GM21723 (cell line): ENCODE data around the gene RBM33.
"Not testable (repeated sequence)": the region's sequence is repeated elsewhere in the genome, so short reads cannot be mapped to it uniquely, and the experiment has no call there.

Source experiments
- ATAC-seq: cut with Tn5 transposase; IDR thresholded peaks from one replicate; pipeline ENCODE4 v1.9.1; 2021; ENCODE audit warnings: mild to moderate bottlenecking, moderate library complexity; ENCODE audit not compliant: unreplicated experiment

RBM33 gene

DNA sequence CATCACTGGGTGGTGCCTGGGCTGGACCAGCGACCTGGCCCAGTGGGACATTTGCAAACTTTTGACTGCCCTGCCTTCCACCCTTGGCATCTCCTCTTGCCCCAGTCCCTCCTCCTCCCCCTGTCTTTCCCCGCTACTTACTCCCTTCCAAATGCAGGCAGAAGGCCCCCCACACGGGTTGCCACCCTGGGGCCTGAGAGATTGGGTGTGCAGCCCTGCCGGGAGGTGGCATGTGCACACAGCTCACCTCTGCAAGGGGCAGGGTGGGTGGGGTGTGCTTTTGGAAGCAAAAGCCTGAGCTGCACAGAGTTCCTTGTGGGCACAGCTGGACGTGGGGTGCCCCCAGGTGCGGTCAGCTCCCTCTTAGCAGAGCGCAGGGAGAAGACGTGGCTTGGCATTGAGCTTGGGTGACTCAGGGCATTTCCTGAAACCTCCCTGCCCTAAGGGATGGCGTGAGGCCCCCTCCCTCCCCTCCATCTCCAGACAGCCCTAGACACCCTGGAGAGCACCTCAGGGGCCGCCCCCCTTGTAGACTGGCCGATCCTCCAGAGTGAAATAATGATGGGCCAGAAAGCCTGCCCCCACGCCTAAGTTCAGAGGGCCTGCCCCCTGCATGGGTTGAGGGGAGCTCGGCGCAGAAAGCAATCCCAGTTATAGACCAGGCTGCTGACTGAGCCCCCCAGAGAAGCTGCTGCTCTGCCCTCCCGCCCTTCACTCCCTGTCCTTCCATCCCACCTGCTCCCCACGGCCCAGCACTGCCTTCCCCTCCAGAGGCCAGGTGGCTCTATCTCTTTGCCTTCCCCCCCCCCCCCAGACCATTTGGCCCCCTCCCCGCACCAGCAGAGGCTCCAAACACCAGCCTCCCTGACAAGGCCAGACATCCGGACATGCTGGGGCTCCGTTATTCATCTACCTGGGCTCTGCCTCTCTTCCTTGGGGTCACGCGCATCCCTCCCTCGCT is 170.1 kb downstream of the RBM33 start:
- ATAC-seq, result peak; percentile 13

DNA sequence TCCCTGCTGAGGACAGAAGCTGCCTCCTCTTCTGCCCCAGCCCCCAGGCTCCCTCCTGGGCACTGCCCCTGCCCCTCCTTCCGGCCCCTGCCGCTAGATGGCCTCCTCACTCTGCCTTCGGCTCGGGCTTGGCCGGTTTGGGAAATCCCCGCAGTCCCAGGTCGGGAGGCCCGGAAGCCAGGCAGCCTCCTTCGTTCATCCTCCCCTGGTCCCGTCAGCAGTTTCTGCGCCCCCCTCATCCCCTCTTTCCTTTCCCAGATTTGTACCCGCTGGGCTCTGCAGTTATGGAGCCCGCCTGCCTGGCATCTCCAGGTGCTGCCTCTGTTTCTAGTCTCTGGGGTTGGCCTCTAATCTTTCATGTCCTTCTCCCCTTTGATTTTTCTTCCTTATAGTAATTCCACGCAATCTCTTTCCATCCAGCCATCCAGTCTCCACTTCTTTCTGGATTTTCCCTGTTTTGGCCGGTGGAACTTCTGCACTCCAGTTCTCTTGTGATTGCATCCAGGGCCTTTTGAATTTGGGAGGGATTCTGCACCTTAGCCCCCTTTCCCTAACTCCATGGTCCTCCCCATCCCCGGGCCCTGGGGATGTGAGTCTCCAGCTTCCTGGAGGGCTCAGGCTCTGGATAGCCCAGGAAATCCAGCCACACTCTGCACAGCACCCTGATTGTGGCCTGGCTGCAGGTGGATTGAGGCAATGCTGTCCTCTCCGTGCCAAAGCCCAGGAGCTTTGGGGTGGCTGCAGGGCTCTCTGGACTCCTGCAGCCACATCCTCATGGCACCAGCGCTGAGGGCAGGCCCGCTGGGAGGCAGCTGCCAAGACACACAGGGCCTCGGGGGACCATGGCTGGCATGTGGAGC is 171.1 kb downstream of the RBM33 start:
- ATAC-seq, result peak; percentile 86

DNA sequence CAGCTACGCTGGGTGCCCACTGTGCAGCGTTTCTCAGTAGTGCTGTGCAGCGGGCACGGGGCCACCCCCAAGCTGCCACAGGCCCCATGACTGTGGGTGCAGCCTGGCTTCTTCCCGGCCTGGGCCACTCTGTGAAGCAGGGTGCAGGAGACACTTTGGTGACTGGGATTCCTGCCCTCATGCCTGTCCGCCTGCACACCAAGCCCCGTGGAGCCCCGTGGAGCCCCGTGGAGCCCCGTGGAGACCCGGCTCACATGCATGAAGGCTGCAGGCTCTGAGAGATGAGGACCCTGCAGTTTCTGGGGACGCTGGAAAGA is 171.7 kb downstream of the RBM33 start:
- no peak for ATAC-seq

DNA sequence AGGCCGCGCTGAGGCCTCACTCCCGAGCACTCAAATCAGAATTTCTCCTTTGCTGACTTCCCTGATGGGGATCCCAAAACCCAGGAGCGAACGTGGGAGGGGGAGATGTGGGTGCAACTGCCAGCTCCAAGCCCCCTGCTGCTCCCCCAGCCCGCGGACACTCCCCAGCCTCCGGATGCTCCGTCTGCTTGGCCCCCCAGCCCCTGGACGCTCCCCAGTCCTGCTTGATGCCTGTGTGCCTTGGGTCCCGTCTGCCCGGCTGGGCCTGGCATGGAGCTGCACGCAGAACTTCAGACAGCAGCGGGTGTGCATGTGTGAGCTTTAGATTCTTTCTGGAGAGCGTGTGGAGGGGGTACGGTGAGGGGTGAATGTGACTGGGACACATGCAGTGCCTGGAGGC is 172.5 kb downstream of the RBM33 start:
- no peak for ATAC-seq

DNA sequence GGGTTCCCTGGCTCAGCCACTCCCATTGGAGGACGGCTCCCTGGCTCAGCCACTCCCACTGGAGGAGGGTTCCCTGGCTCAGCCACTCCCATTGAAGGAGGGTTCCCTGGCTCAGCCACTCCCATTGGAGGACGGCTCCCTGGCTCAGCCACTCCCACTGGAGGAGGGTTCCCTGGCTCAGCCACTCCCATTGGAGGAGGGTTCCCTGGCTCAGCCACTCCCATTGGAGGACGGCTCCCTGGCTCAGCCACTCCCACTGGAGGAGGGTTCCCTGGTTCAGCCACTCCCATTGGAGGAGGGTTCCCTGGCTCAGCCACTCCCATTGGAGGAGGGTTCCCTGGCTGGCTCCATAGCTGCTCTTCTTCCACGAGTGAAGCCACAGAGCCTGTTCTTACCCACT is 173.1 kb downstream of the RBM33 start:
- ATAC-seq, result not testable (repeated sequence)

DNA sequence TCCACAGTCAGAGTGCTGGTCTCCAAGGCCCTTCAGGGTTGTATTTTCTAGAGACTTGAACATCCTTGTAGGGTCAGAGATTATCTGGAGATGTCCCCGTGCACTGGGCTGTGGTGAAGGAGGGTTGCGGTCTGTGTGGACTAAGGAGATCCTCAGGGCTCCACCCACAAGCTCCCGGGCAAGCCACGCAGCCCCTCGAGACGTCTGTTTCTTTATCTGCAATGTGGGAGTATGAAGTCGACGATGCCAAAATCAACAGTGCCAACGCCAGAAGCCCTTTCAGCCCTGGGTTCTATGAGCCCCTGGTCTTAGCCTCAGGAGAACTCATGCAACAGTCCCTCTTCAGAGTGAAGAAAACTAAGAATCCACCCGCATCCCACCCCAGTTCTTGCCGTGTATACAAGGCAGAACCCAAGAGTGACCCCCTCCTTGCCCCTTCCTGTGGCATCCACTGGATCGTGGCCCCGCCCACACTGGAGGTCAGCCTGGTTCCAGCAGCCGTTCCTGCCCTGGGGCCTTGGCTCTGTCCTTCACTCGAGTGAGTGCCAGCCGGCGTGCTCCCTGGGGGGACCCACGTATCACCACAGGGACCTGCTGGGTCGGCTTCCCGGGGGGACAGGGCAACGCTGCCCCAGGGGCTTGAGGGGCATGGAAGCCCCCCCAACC is 173.8 kb downstream of the RBM33 start:
- no peak for ATAC-seq

DNA sequence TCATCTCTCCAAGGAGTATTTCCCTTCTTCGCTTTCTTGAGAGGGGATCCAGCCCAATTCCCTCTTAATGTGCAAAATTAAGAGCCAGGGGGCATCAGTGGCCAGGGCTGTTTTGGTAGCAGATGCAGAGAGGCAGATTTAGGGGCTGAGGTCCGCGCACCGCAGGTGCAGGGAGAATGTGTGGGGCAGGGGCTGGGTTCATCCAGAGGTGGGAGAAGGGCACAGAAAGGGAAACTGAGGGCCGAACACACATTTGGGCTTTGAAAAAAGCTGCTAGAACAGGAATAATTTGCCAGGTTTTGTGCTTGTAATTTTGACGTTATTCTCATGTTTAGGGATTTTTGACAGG is 174.3 kb downstream of the RBM33 start:
- ATAC-seq, result no peak

DNA sequence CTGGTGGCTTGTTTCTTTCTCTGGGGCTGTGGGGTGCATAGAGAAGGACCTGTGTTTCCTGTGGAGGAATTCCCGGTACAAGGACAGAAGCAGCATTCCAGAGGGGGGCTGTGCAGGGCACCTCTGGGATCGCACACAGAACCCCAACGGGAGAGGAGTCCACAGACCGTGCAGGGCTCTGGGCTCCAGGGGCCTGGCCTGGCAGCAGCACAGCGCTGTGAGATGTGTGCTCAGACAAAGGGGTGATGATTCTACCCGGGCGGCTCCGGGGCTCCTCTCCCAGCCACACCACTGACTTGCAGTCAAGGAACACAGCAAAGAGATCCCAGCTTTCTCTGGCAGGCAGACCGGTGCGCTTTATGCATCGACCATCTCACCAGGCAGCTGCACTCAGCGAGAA is 174.7 kb downstream of the RBM33 start:
- no peak for ATAC-seq

DNA sequence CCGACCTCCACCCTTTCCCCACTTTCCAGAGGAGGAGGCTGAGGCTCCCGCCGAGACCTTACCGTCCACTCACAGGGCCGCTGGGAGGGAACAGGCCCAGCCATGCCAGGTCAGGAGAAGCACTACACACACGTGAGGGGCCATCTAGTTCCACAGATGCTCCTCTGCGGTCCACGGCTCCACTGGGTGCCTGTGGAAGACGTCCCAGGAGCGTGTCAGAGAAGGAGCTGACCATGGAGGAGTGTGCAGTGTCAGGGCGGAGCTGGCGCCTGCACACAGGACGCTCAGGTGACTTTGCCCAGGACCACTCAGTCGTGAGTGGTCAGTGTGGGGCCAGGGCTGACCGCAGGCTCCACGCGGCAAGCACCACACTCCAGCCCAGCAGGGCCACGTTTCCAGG is 175.8 kb downstream of the RBM33 start:
- no peak for ATAC-seq

DNA sequence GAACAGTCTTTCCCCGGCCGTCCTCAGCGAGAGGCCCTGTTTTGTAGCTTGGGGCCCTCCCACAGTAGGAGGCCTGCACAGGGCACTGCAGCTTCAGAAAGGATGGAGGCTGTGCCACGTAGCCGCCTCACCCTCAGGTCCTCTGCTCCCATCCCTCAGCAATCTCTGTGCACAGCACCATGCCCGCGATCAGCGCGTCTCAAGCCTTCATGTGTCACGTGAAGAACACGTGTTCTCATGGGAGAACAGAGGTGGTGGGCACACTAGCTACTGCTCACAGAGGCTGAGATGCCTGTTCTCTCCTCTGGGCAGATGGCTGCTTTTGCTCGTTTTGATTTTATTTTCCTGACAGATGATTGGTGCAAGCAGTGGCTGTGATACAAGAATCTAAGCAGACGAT is 176.3 kb downstream of the RBM33 start:
- no peak for ATAC-seq

DNA sequence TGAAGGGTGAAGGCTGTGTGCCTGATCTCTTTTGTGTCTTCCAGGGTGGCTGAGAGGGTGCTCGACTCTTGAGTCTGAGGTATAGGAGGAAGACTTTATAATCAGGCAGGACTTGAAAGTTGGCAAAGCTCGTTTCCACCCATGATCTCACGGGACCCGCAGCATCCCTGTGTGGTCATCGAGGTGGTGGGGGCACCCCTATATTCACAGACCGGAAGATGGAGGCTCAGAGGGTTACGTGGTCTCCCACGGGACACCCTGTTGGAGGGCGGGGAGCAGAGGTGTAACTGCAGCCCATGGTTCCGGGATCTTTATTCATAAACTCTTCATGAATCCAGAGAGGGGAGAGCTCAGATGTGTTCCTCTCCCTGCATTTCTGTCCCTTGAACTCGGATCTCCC is 177.4 kb downstream of the RBM33 start:
- no peak for ATAC-seq

DNA sequence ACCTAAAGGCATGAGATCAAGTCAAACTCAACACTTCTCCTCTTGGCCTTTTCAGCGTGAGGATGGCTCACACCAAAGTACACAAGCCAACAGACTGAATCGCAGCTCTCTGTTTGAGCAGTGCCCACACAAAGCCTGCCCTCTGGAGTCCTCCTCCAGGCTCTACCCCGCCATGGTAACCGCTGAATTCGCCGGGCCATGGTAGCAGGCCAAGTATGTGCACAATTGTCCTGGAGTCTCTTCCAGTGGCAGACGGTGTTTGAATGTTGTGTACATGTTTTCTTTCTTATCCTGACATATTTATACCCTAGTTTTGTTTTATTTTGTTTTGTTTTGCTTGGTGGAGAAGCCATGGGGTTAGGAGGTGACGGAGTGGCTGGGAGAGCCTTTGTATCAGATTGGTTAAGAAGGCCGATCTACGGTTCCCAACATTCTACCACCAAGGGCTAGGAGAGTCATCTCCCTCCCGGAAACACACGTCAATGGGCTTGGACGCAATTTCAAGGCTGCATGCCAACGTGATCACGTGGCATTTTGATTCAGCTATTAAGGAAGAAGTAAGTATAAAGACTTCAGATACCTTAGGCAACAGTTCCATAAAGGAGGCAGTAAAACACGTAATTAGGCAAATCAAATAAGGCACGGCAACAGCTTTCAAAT is 179.9 kb downstream of the RBM33 start:
- ATAC-seq, result no peak

DNA sequence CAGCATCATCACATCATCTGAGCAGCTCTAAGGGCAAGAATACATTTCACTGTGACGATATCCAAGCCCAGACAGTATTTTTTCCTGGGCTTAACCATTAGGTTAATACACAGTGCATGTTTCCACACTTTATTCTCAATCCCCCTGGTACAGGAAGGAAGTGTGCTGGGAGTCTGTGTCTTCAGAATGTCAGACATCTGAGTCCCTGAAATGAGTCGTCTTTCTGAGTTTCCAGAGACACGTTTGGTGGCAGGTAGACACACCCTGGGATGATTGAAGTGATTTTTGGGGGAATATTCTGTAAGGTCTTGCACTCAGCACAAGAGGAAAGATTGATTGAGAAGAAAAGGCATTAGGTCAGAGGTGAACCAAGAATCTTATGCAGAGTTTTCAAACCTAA is 180.9 kb downstream of the RBM33 start:
- no peak for ATAC-seq

DNA sequence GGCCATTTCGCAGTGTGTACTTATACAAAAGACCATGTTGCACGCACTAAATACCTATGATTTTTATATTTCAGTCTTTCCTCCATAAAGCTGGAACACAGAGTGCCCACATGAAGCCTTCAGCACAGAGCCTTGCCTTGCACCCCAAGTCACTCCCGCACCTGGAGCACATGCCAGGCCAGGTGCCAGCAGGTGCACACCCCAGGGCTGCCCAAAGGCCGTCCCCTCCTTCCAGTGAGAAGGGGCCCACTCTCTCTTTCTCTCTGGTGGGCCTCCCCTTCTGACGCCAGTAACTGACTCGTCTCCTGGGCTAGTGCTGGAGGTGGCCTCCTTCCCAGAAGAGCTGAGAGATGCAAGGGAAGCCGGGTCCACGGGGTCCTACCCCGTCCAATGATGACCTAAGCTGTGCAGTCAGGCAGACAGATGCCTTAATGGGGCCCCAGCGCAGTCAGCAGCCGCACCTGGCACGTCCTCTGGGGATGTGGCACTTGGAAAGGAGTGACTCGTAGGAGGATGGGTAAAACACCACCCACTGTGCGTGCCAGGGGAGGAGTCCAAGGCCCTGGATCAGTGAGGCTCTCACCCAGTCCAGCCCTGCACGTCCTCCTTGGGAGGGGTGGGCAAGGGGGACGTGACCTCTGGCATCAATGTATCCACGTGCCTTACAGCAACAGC is 185.5 kb downstream of the RBM33 start:
- no peak for ATAC-seq
